Osteocyte (in vitro differentiated cells): Measurements from ENCODE around the gene TPM1. TPM values are rescaled to one million over a fixed set of nuclear protein-coding genes. Genes with fewer than 3 reads are reported as not detected.

ENCODE experiments used
- DNase-seq: peaks from one replicate; pipeline ENCODE4 v3.0.0; 2021; ENCODE audit warnings: mixed read lengths; ENCODE audit not compliant: unreplicated experiment; ENCODE audit errors: extremely low spot score
- H3K27ac Mint-ChIP-seq: one replicate; pipeline ENCODE4 v1.8.0; 2021; ENCODE audit warnings: mild to moderate bottlenecking, mixed read lengths; ENCODE audit not compliant: unreplicated experiment
- H3K27me3 Mint-ChIP-seq: one replicate; pipeline ENCODE4 v1.8.0; 2021; ENCODE audit warnings: mixed read lengths; ENCODE audit not compliant: unreplicated experiment
- H3K36me3 Mint-ChIP-seq: one replicate; pipeline ENCODE4 v1.8.0; 2021; ENCODE audit warnings: mixed read lengths; ENCODE audit not compliant: unreplicated experiment
- H3K4me1 Mint-ChIP-seq: one replicate; pipeline ENCODE4 v1.8.0; 2021; ENCODE audit warnings: mixed read lengths; ENCODE audit not compliant: unreplicated experiment
- H3K4me3 Mint-ChIP-seq: one replicate; pipeline ENCODE4 v1.8.0; 2021; ENCODE audit warnings: mild to moderate bottlenecking, moderate library complexity, mixed read lengths; ENCODE audit not compliant: unreplicated experiment
- H3K9me3 Mint-ChIP-seq: one replicate; pipeline ENCODE4 v1.8.0; 2021; ENCODE audit warnings: mixed read lengths; ENCODE audit not compliant: unreplicated experiment
- total RNA-seq: library from RNA; stranded (reverse); gene quantifications from 2 replicates; pipeline ENCODE4 v1.2.1, GENCODE V29; 2021
- TF ChIP-seq, protein P1 (sequence below): fragments of 200-600 bp; sonication (generic); IDR thresholded peaks from 2 replicates; pipeline ENCODE4 v1.5.0; 2021; ENCODE audit warnings: antibody characterized with exemption, mild to moderate bottlenecking, moderate library complexity

TPM1 gene
- total RNA-seq, 1 donor from 2014 or later = 1,747 TPM

DNA sequence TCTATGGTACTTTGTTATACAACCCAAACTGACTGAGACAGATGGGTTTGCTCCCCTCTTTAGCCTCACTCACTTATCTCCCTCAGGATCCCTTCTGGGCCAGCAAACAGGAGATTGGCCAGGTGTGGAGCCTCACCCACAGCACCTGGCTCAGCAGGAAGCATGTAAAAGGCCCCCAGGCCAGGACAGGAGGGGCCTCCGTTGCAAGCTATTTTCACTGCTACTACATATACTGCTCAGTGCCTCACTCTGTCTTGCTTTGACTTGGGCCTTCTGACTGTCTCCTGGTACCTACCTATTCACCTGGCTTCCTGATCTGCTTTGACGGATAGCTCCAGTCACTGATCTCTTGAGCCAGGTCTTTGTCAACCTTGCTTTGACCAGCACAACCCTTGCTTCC is 20.4 kb upstream of the TPM1 start:
- Mint-ChIP-seq H3K9me3 (peaks cover 5% of the 10 kb centered on the region), H3K27ac (peak overlapping the region; percentile 97), H3K4me1 (peaks cover 58% of the 10 kb centered on the region), H3K36me3 (no peaks in the 10 kb centered on the region), H3K4me3 (no peak overlapping the region), H3K27me3 (no peaks in the 10 kb centered on the region)
- TF ChIP-seq, protein P1, sequence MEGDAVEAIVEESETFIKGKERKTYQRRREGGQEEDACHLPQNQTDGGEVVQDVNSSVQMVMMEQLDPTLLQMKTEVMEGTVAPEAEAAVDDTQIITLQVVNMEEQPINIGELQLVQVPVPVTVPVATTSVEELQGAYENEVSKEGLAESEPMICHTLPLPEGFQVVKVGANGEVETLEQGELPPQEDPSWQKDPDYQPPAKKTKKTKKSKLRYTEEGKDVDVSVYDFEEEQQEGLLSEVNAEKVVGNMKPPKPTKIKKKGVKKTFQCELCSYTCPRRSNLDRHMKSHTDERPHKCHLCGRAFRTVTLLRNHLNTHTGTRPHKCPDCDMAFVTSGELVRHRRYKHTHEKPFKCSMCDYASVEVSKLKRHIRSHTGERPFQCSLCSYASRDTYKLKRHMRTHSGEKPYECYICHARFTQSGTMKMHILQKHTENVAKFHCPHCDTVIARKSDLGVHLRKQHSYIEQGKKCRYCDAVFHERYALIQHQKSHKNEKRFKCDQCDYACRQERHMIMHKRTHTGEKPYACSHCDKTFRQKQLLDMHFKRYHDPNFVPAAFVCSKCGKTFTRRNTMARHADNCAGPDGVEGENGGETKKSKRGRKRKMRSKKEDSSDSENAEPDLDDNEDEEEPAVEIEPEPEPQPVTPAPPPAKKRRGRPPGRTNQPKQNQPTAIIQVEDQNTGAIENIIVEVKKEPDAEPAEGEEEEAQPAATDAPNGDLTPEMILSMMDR = no peak
- DNase-seq = no peak

- peak overlapping the region; percentile 97 for H3K27ac Mint-ChIP-seq
- H3K4me3 Mint-ChIP-seq = no peak overlapping the region
- H3K4me1 Mint-ChIP-seq = peaks cover 58% of the 10 kb centered on the region
- H3K36me3 Mint-ChIP-seq = no peaks in the 10 kb centered on the region
- no peak for DNase-seq
- peaks cover 5% of the 10 kb centered on the region for H3K9me3 Mint-ChIP-seq
- TF ChIP-seq, protein P1 = no peak
- no peaks in the 10 kb centered on the region for H3K27me3 Mint-ChIP-seq
These were observed 19.9 kb upstream of the TPM1 start for GRCh38 chr15:63022663-63023062.

DNA sequence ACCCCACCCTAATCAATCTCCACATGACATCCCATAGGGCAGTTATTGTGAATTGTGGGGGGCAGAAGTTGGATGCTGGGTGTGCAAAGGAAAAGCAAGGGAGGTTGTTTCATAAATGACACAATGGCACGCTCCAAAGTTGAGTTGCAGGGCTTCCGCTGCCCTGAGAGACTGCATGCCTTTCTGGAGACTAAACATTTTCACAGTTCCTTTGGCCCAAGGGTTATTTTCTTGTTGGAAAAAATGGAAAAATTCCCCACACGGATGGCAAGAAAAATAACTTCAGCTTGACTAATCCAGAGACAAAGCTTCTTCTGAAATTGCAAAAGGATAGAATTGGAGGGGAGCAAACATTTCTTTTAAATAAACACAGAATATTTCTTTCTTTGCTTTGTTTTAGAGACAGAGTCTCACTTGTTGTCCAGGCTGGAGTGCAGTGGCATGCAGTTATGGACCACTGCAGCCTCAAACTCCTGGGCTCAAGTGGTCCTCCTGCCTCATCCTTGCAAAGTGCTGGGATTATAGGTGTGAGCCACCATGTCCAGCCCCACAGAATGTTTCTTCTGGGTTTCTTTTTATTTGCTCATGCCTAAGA is 19.1 kb upstream of the TPM1 start:
- Mint-ChIP-seq H3K4me1 (peaks cover 57% of the 10 kb centered on the region), H3K27ac (peak overlapping the region; percentile 97), H3K4me3 (no peak overlapping the region), H3K36me3 (no peaks in the 10 kb centered on the region), H3K27me3 (no peaks in the 10 kb centered on the region), H3K9me3 (peaks cover 2% of the 10 kb centered on the region)
- TF ChIP-seq, protein P1 = no peak
- DNase-seq = no peak

- Mint-ChIP-seq H3K4me3 (no peak overlapping the region), H3K4me1 (peaks cover 51% of the 10 kb centered on the region), H3K27ac (peak overlapping the region; percentile 97), H3K36me3 (no peaks in the 10 kb centered on the region), H3K9me3 (no peaks in the 10 kb centered on the region), H3K27me3 (no peaks in the 10 kb centered on the region)
- TF ChIP-seq, protein P1 = no peak
- no peak for DNase-seq
These were observed 17.1 kb upstream of the TPM1 start for GRCh38 chr15:63025460-63025859.

DNA sequence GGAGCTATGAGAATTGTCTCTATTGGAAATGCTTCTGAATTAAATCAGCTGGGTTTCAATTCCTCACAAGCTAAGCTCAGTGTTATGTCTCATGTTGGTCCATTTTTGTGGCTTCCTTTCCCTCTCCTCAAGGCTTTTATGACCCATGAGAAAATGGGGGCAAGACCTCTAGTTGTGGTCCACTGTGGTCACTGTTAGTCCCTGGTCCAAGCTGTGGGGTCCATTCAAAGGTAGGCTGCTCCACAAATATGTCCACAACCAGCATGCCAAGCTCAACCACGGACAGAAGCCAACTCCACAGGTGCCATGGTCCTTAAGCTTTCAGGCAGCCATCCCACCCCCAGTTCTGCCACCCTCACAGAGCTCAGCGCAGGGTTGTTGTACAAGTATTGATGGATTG is 14.9 kb upstream of the TPM1 start:
- Mint-ChIP-seq H3K4me3 (no peak overlapping the region), H3K4me1 (peaks cover 39% of the 10 kb centered on the region), H3K9me3 (no peaks in the 10 kb centered on the region), H3K27me3 (no peaks in the 10 kb centered on the region), H3K36me3 (no peaks in the 10 kb centered on the region), H3K27ac (no peak overlapping the region)
- no peak for DNase-seq
- TF ChIP-seq, protein P1 = no peak
